CD4-positive, alpha-beta T cell treated with Interleukin-15 for 4 hours (primary cell): ENCODE measurements around the gene FAM171A1.

Experiments
- DNase-seq: peaks from one replicate; pipeline ENCODE4 v3.0.0-alpha.2; 2020; ENCODE audit warnings: low spot score

Gene FAM171A1

DNA sequence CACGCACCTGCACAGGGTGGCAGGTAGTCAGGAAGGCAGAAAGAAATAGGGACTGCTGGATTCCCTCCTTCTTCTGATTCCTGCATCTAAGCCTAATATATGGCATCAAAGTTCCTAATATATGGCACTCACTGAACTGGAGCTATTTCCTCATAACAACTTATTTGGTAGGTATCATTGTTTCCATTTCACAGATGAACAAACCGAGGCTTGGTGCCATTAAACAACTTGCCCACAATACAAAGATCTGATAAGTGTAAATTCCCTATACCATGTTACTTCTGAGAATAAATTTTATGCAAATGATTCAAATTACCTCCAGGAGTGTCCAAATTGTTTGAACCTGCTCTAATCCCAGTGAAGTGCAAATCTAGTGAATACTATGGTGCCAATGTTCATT lies 2.1 kb upstream of the FAM171A1 start:
- no peak for DNase-seq

GRCh38 chr10:15370212-15370855 lies 755 bp downstream of the FAM171A1 start:
- DNase-seq, result no peak

GRCh38 chr10:15369256-15370211 lies 1.6 kb downstream of the FAM171A1 start:
- DNase-seq, result no peak

GRCh38 chr10:15368101-15368855 lies 2.8 kb downstream of the FAM171A1 start:
- no peak for DNase-seq

DNA sequence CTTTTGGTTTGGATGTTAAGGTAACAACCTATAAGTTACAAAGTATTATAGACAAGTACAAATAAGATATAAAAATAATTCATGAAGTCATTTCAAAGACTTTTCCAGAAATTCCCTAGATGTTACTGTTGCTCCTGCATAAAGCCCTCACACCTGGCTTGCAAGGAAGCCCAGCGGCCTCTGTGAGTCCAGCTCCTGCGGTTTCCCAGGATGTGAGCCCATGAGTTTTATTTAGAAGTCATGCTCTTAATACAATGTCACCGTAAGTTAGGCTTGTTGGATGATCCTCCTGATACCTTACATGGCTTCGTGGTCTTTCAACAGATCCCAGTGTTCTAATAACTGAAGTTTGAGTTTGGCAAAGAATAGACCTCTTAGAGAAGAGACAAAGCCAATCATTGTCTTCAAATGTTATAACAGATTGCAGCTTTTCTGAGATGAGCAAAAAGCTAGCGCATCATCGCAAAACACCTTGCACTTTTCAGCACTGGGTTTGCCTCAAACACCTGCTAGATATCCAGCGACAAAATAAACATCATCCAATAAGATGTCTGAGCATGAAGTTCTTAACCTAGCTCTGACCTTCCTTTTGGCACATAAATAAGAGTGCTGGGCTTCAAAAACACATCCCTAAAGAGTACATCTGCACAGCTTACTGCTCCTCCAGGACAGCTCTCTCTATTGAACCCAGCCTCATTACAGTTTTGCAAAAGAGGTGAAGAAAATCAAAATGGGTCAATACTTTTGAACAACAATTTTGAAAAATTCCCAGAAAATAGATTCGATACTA lies 3.6 kb downstream of the FAM171A1 start:
- DNase-seq, result no peak

DNA sequence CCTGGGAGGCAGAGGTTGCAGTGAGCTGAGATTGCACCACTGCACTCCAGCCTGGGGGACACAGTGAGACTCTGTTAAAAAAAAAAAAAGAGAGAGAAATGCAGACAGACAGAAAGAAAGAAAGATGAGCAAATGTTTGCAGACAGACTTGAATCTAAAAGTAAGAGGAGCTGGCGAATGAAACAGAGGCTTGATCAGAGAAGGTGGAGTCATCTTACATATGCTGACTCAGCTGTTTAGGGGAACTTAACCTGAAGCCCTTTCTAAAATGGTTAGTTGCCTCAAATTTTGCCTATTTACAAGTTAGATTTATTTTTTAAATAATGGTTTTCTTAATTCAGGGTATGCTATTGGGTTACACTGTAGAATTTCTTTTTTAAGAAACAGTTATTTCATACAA lies 5.4 kb downstream of the FAM171A1 start:
- DNase-seq, result no peak

DNA sequence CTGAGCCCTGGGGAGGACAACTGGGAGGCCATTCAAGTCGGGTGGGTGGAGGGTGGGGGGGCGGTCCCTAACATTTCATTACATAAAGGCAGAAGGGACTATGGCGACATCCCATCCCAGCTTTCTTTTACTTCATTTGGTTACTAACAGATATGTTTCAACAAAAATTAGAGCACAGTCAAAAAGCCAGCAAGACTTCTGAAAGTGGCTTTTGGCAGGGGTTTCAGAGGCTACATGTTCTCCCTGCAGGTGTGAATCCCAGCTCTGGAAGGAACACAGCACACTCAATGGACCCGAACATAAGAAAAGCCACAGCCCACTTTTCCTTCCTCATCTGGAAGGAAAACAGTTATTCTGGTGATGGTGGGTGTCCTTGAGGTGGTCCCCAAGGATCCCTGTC lies 7.1 kb downstream of the FAM171A1 start:
- no peak for DNase-seq

DNA sequence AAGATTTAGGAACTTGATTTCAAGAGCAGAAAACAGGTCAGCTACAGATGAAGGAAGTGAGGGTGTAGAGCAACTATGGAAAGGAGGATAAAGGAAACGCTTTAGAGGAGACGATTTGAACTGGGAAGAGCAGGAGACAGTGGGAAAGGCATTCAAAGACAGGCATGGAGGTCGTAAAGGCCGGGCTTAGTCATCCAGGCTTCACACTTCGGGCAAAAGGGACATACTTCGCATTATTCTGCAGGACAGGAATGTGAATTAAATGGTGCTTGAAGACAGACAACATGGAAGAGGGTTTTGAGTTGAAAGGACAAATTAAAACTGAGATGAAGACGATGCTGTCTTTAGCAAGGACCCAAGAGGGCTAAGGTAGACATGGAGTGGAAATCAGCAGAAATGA lies 8.1 kb downstream of the FAM171A1 start:
- DNase-seq, result no peak

- DNase-seq, result no peak
Measured at GRCh38 chr10:15361131-15361530, 10.0 kb downstream of the FAM171A1 start.

- DNase-seq, result no peak
Measured at GRCh38 chr10:15360566-15360965, 10.5 kb downstream of the FAM171A1 start.

- no peak for DNase-seq
Measured at GRCh38 chr10:15353471-15354017, 17.5 kb downstream of the FAM171A1 start.

DNA sequence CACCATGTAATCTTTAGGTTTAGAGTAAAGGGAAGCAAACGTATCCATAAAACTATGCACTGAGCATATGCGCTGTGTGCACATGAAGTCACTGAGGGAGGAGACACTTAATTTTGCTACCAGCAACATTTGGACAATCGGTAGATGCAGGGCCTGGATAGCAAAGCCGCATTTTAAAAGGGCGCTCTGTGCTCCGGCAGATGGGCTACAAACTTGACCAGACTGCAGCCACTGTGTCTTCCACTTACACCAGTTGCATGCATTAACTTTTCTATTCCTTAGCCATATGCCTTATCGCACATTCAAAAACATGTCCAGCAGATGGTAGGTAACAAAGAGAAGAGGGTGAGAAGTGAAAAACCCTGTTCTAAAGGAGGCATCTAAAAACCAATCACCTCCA lies 18.3 kb downstream of the FAM171A1 start:
- DNase-seq, result no peak

- DNase-seq, result no peak
Measured at GRCh38 chr10:15352201-15352600, 18.9 kb downstream of the FAM171A1 start.

GRCh38 chr10:15351099-15351820 lies 19.8 kb downstream of the FAM171A1 start:
- no peak for DNase-seq

- no peak for DNase-seq
Measured at GRCh38 chr10:15349112-15349511, 22.0 kb downstream of the FAM171A1 start.

DNA sequence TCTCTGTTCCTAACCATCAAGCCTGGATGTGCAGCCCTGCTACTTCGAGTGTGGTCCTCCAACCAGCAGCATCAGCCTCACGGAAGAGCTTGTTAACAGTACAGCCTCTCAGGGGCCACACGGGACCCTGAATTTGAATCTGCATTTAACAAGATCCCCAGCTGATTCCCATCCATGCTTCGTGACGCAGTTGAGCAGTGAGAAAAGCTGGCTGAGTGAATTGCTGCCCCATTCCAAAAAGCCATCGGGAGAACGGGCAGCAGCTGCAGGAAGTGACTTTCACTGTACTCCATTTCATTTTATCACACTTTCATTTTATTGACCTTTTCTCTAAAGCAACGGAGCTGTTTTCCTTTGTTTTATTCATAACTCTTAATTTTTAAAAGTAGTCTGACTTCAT lies 22.5 kb downstream of the FAM171A1 start:
- DNase-seq, result no peak

DNA sequence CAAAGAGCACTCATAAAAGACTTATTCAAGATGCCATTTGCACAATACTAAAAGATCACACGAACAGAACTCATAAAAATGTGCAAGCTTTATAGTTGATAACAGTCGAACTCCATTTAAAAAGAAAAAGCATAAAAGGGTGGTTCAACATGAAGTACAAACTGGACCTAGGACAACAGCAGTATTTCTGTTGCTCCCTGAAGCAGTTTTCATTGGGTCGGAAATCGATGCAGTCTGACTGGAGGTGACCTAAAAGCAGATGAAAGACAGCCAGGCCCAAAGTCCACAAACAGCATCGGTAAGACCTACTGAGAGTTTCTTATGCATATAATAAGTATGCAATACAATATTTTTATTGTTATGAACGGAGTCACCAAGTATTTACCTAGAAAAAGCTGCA lies 23.9 kb downstream of the FAM171A1 start:
- DNase-seq, result no peak

DNA sequence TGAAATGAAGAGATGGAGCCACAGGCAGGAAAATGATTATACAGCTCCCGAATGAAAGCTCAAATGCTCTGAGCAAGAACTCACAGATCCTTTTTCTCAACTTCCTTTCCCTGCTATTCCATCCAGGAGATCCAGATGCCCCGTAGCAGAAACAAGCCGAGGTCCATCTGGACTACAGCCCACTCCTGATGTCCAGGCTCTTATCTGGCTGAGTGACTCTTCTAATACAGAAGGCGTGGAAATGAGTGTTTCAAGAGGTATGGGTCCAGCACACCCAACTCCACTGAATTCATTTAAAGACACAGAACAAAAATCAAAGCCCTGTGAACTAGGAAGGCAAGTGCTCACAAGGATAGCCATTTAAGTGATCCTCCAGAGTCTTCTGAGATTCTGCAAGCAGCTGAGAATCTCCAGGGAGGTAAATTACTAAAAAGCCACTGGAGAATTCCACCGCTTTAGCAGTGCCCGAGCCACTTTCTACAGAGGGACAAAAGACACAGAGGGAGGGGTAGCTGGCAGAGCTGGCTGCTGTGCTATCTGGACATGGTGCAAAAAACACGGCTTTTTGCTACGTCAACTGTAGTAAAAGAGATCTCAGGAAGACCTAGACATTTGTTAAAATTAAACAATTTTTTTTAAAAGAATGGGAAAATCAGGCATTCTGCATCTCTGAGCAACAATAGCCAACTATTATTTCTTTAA lies 24.5 kb downstream of the FAM171A1 start:
- no peak for DNase-seq

GRCh38 chr10:15345450-15345849 lies 25.6 kb downstream of the FAM171A1 start:
- no peak for DNase-seq

DNA sequence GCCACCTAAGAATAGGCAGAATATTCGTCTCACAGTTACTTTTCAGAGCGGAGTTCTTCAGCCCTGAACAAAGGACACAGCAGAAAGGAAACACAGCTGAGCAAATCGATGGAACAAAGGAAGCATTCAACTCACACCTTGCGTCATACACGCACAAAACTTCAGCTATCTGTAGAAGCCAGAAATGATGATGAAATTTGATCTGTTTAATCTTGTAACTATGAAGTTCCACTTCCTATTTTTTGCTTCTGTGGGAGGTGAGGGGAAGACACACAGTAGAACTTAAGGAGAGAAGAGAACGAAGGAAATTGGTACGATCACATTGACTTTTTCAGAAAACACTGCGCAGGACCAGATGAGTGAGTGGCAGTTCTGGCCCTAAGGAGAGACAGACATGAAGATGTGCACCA lies 26.2 kb downstream of the FAM171A1 start:
- no peak for DNase-seq
